Upper lobe of right lung (tissue), 1 donor: ENCODE data around the gene F7. TPM values are rescaled to one million over a fixed set of nuclear protein-coding genes. Genes with fewer than 3 reads are reported as not detected.
"Not testable (repeated sequence)": the region's sequence is repeated elsewhere in the genome, so short reads cannot be mapped to it uniquely, and the experiment has no call there.

Experiments used
- ATAC-seq: fragments of 200-7000 bp; cut with Tn5 transposase; one replicate; pipeline ENCODE4 v1.9.1; 2020; ENCODE audit warnings: mild to moderate bottlenecking, moderate library complexity
- DNase-seq: peaks from one replicate; pipeline ENCODE4 v3.0.0-alpha.2; 2020
- H3K27ac ChIP-seq: fragments of 200-600 bp; one replicate; pipeline ENCODE4 v1.8.0; 2022
- H3K27me3 ChIP-seq: fragments of 200-600 bp; one replicate; pipeline ENCODE4 v1.8.0; 2022; ENCODE audit warnings: mild to moderate bottlenecking
- H3K36me3 ChIP-seq: fragments of 200-600 bp; one replicate; pipeline ENCODE4 v1.8.0; 2022
- H3K4me1 ChIP-seq: fragments of 200-600 bp; one replicate; pipeline ENCODE4 v1.8.0; 2022
- H3K4me3 ChIP-seq: fragments of 200-600 bp; one replicate; pipeline ENCODE4 v1.8.0; 2022; ENCODE audit warnings: mild to moderate bottlenecking
- H3K9me3 ChIP-seq: fragments of 200-600 bp; one replicate; pipeline ENCODE4 v1.8.0; 2022
- intact Hi-C: fragments of 100-400 bp; cut with DNase I; formaldehyde crosslinking; loops from one replicate; pipeline ENCODE4 v1.11.0; 2022
- long read RNA-seq: library from polyadenylated mRNA; unstranded; transcript quantifications from one replicate; pipeline ENCODE4 v2.0.0, GENCODE V29; 2021
- total RNA-seq: library from RNA; stranded (reverse); fragmentation: NEBNext Ultra II Directional; extraction: Animal tissue kit (Norgen Biotek cat#: 25700); gene quantifications from one replicate; pipeline ENCODE4 v1.2.1, GENCODE V29; 2021
- TF ChIP-seq, protein P1 (sequence below): fragments of 200-600 bp; IDR thresholded peaks from one replicate; pipeline ENCODE4 v1.8.0; 2022; ENCODE audit warnings: antibody characterized with exemption
- donor health status: DM: no; HTN: yes; CAD: no; lungs with severe emphysema.

The F7 gene
- total RNA-seq: 0.61 TPM
- long read RNA-seq: 0 reads

DNA sequence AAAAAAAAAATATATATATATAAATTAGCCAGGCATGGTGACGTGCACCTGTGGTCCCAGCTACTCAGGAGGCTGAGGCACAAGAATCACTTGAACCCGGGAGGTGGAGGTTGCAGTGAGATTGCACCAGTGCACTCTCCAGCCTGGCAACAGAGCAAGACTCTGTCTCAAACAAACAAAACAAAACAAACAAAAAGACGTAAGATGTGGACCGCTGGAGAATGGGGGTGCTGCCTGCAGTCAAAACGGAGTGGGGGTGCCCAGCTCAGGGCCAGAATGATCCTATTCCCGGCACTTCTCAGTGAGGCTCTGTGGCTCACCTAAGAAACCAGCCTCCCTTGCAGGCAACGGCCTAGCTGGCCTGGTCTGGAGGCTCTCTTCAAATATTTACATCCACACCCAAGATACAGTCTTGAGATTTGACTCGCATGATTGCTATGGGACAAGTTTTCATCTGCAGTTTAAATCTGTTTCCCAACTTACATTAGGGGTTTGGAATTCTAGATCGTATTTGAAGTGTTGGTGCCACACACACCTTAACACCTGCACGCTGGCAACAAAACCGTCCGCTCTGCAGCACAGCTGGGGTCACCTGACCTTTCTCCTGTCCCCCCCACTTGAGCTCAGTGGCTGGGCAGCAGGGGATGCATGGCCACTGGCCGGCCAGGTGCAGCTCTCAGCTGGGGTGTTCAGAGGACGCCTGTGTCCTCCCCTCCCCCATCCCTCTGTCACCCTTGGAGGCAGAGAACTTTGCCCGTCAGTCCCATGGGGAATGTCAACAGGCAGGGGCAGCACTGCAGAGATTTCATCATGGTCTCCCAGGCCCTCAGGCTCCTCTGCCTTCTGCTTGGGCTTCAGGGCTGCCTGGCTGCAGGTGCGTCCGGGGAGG is at the start of gene F7:
Gene F7 (plus strand): TSS at position 760 of the 889 bp plus-strand sequence. CDS start 51 bp downstream, at position 811.
- ATAC-seq: no peak

DNA sequence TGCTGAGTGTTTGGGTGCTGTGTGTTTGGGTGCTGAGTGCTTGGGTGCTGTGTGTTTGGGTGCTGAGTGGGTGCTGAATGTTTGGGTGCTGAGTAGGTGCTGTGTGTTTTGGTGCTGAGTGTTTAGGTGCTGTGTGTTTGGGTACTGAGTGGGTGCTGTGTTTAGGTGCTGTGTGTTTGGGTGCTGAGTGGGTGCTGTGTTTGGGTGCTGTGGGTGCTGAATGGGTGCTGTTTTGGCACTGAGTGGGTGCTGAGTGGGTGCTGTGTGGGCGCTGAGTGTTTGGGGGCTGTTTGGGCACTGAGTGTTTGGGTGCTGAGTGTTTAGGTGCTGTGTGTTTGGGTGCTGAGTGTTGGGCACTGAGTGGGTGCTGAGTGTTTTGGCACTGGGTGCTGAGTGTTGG is 48.5 kb upstream of the F7 start:
- ATAC-seq: no peak
- no peak for DNase-seq

More for the DNA sequence above, at the start of gene F7:
- Histone ChIP-seq H3K36me3 (no peaks in the 10 kb centered on the region), H3K27me3 (peaks cover 12% of the 10 kb centered on the region), H3K27ac (no peak within 1 kb of the TSS), H3K4me3 (no peak within 1 kb of the TSS), H3K9me3 (no peaks in the 10 kb centered on the region), H3K4me1 (peaks cover 9% of the 10 kb centered on the region)
- TF ChIP-seq, protein P1, sequence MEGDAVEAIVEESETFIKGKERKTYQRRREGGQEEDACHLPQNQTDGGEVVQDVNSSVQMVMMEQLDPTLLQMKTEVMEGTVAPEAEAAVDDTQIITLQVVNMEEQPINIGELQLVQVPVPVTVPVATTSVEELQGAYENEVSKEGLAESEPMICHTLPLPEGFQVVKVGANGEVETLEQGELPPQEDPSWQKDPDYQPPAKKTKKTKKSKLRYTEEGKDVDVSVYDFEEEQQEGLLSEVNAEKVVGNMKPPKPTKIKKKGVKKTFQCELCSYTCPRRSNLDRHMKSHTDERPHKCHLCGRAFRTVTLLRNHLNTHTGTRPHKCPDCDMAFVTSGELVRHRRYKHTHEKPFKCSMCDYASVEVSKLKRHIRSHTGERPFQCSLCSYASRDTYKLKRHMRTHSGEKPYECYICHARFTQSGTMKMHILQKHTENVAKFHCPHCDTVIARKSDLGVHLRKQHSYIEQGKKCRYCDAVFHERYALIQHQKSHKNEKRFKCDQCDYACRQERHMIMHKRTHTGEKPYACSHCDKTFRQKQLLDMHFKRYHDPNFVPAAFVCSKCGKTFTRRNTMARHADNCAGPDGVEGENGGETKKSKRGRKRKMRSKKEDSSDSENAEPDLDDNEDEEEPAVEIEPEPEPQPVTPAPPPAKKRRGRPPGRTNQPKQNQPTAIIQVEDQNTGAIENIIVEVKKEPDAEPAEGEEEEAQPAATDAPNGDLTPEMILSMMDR: no peak
- DNase-seq: no peak
- intact Hi-C loops: no loop called here

DNA sequence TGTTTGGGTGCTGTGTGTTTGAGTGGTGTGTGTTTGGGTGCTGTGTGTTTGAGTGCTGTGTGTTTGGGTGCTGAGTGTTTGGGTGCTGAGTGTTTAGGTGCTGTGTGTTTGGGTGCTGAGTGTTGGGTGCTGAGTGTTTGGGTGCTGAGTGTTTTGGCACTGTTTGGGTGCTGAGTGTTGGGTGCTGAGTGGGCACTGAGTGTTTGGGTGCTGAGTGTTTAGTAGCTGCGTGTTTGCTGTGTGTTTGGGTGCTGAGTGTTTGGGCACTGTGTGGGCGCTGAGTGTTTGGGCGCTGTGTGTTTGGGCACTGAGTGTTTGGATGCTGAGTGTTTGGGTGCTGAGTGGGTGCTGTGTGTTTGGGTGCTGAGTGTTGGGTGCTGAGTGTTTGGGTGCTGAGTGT is 48.0 kb upstream of the F7 start:
- H3K36me3 ChIP-seq, ATAC-seq, intact Hi-C loops, H3K27me3 ChIP-seq, H3K9me3 ChIP-seq, H3K27ac ChIP-seq, H3K4me1 ChIP-seq, H3K4me3 ChIP-seq: not testable (repeated sequence)
- DNase-seq: peak; percentile 28

More for the DNA sequence above, 48.5 kb upstream of the F7 start:
- Histone ChIP-seq H3K9me3 (no peaks in the 10 kb centered on the region), H3K27ac (no peak overlapping the region), H3K4me3 (no peak overlapping the region), H3K4me1 (no peaks in the 10 kb centered on the region), H3K27me3 (no peaks in the 10 kb centered on the region), H3K36me3 (no peaks in the 10 kb centered on the region)
- intact Hi-C loops: no loop called here
- TF ChIP-seq, protein P1: no peak

DNA sequence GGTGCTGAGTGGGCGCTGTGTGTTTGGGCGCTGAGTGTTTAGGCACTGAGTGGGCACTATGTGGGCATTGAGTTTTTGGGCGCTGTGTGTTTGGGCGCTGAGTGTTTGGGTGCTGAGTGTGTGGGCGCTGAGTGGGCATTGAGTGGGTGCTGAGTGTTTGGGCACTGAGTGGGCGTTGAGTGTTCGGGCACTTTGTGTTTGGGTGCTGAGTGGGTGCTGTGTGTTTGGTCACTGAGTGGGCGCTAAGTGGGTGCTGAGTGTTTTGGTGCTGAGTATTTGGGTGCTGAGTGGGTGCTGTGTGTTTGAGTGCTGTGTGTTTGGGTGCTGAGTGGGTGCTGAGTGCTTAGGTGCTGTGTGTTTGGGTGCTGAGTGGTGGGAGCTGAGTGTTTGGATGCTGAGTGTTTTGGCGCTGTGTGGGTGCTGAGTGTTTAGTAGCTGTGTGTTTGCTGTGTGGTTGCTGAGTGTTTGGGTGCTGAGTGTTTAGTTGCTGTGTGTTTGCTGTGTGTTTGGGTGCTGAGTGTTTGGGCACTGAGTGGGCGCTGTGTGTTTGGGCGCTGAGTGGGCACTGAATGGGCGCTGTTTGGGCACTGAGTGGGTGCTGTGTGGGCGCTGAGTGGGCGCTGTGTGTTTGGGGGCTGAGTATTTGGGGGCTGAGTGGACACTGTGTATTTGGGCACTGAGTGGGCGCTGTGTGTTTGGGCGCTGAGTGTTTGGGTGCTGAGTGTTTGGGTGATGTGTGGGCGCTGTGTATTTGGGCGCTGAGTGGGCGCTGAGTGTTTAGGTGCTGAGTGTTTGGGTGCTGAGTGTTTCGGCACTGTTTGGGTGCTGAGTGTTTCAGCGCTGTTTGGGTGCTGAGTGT is 47.2 kb upstream of the F7 start:
- H3K36me3 ChIP-seq: no peaks in the 10 kb centered on the region
- intact Hi-C loops: no loop called here
- peak; percentile 29 for DNase-seq
- no peaks in the 10 kb centered on the region for H3K4me1 ChIP-seq
- H3K9me3 ChIP-seq: no peaks in the 10 kb centered on the region
- H3K4me3 ChIP-seq: no peak overlapping the region
- no peaks in the 10 kb centered on the region for H3K27me3 ChIP-seq
- H3K27ac ChIP-seq: no peak overlapping the region
- TF ChIP-seq, protein P1: no peak
- ATAC-seq: no peak

DNA sequence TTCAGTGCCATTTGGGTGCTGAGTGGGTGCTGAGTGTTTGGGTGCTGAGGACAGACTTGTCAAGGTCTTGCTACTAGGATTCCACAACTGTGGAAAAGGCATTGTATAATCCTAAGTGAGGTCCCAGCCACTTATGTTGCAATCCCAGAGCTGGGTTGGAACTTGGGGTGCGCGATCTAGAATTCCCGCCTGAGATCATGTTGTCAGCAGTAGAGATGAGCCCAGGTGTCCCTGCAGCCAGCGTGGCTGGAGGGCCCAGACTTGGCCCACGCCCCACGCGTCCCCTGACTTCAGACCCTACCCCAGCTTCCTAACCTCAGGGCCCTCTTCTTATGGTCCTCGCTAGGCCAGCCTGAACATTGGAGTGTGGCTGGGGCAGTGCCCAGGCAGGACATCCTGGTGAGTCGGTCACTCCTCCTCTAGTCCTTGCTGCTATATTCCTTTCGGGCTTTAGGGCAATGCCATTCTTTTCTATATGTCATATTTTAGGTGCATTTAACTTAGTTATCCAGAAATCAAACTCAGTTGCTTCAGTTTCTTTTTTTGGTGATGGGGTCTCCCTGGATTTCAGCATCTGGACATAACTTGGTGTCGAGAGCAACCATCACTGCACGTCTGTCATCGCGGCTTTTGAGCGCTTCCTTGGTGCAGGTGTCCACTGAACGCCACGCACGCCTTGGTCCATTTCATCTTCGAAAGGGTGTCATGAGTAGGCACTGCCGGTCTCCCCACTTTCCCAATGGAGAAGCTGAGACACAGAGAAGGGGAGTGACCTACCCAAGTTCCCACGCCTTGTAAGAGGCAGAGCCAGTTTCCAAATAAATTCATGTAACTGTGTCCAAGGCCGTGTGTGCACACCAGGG is 46.4 kb upstream of the F7 start:
- H3K4me1 ChIP-seq: no peaks in the 10 kb centered on the region
- TF ChIP-seq, protein P1: no peak
- intact Hi-C loops: no loop called here
- no peak overlapping the region for H3K27ac ChIP-seq
- ATAC-seq (no peak), DNase-seq (peak; percentile 25)
- no peak overlapping the region for H3K4me3 ChIP-seq
- H3K9me3 ChIP-seq: no peaks in the 10 kb centered on the region
- no peaks in the 10 kb centered on the region for H3K27me3 ChIP-seq
- no peaks in the 10 kb centered on the region for H3K36me3 ChIP-seq
